Parathyroid adenoma (tissue), 2 donors: ENCODE data around the gene ZBTB20.
A peak's percentile ranks its signal among the peaks of the same experiment; 100 is the strongest.

ENCODE experiments used
- H2AFZ ChIP-seq: fragments of 300-600 bp; sonication (generic); one replicate; pipeline ENCODE4 v1.7.0; 2017; ENCODE audit warnings: antibody characterized with exemption, mild to moderate bottlenecking
- H3K27ac ChIP-seq: fragments of 300-600 bp; sonication (generic); one replicate; pipeline ENCODE4 v1.7.0; 2017
- H3K27me3 ChIP-seq: fragments of 300-600 bp; sonication (generic); one replicate; pipeline ENCODE4 v1.7.0; 2017; ENCODE audit warnings: low read length; ENCODE audit not compliant: control insufficient read depth, insufficient read depth
- H3K36me3 ChIP-seq: fragments of 300-600 bp; sonication (generic); one replicate; pipeline ENCODE4 v1.7.0; 2017; ENCODE audit warnings: low read length; ENCODE audit not compliant: control insufficient read depth, insufficient read depth
- H3K4me1 ChIP-seq: fragments of 300-600 bp; sonication (generic); one replicate; pipeline ENCODE4 v1.7.0; 2017; ENCODE audit warnings: control low read depth
- H3K4me2 ChIP-seq: fragments of 300-600 bp; sonication (generic); one replicate; pipeline ENCODE4 v1.7.0; 2017; ENCODE audit warnings: low read length
- H3K4me3 ChIP-seq: fragments of 300-600 bp; sonication (generic); one replicate; pipeline ENCODE4 v1.7.0; 2017; ENCODE audit warnings: low read depth, low read length
- H3K79me2 ChIP-seq: fragments of 300-600 bp; sonication (generic); one replicate; pipeline ENCODE4 v1.7.0; 2017; ENCODE audit warnings: control low read depth
- H3K9ac ChIP-seq: fragments of 300-600 bp; sonication (generic); one replicate; pipeline ENCODE4 v1.7.0; 2017; ENCODE audit warnings: mild to moderate bottlenecking
- H3K9me3 ChIP-seq: fragments of 300-600 bp; sonication (generic); one replicate; pipeline ENCODE4 v1.7.0; 2017; ENCODE audit warnings: low read length; ENCODE audit not compliant: control insufficient read depth
- CTCF ChIP-seq: fragments of 300-600 bp; sonication (generic); IDR thresholded peaks from one replicate; pipeline ENCODE4 v1.7.0; 2017; ENCODE audit warnings: antibody characterized with exemption, mild to moderate bottlenecking
- donor health status: primary hyperparathyroidism.

Gene ZBTB20

DNA sequence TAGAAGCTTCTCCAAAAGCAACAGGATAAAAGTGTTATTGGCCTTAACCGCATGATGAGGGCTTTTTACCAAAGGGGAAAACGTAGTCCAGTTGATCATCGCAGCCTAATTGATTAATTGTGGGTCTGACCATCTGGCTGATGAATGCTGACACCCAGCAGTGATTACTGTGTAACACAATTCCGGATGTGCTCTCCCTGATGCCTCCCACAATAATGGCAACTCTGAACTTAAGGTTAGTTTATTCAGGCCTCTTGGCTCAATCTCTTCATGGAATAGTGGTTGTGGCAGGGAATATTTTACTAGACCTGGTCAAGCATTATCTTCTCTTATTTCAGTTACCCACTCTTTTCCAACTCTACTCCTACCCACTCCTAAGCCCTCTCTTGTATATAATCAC, 520.3 kb downstream of the ZBTB20 start:
- no peak overlapping the region for H3K4me2 ChIP-seq
- H3K4me3 ChIP-seq = no peak overlapping the region
- H3K27me3 ChIP-seq = no peaks in the 10 kb centered on the region
- H2AFZ ChIP-seq = no peak overlapping the region
- H3K27ac ChIP-seq = no peak overlapping the region
- H3K9ac ChIP-seq = no peak overlapping the region
- H3K9me3 ChIP-seq = no peaks in the 10 kb centered on the region
- H3K79me2 ChIP-seq = no peaks in the 10 kb centered on the region
- no peaks in the 10 kb centered on the region for H3K36me3 ChIP-seq
- H3K4me1 ChIP-seq = peaks cover 9% of the 10 kb centered on the region
- TF ChIP-seq CTCF = no peak

DNA sequence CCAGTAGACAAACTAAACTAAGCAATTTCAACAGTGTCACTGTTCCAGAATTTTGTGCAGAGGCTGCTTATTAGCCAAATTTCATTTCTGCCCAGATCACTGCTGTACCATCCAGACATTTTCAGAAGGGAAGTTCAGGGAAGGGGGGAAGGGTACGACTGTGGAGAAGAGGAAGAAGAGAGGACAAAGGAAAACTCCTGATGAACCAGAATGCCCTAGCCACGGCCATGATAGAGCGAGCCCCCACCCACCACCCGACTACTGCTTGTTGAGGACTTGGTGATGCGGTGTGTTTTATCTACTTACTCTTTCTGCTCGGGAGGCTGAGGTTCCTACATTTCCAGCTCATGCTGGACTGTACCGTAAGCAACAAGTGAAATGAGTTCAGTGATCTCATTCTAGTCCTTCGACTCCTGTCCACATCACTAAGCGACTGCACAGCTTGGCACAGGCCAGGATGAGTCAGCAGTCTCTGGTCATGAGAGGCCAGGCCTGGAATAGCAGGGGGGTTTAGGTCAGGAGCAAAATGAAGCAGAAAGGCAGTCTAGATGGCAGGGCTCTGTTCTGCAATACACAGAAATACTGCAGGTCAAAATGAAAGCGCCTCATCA, 522.4 kb downstream of the ZBTB20 start:
- Histone ChIP-seq H3K9me3 (no peaks in the 10 kb centered on the region), H3K36me3 (no peaks in the 10 kb centered on the region), H3K79me2 (no peaks in the 10 kb centered on the region), H3K4me2 (peak overlapping the region; percentile 48), H3K4me1 (peaks cover 9% of the 10 kb centered on the region), H3K27me3 (no peaks in the 10 kb centered on the region), H3K27ac (peak overlapping the region; percentile 76), H2AFZ (no peak overlapping the region), H3K9ac (no peak overlapping the region), H3K4me3 (peak overlapping the region; percentile 3)
- TF ChIP-seq CTCF = no peak

- H3K79me2 ChIP-seq = no peaks in the 10 kb centered on the region
- H2AFZ ChIP-seq = no peak overlapping the region
- no peaks in the 10 kb centered on the region for H3K36me3 ChIP-seq
- H3K4me2 ChIP-seq = peak overlapping the region; percentile 48
- peaks cover 9% of the 10 kb centered on the region for H3K4me1 ChIP-seq
- H3K27ac ChIP-seq = peak overlapping the region; percentile 76
- no peaks in the 10 kb centered on the region for H3K9me3 ChIP-seq
- TF ChIP-seq CTCF = no peak
- no peaks in the 10 kb centered on the region for H3K27me3 ChIP-seq
- H3K4me3 ChIP-seq = peak overlapping the region; percentile 3
- no peak overlapping the region for H3K9ac ChIP-seq
These were observed 523.0 kb downstream of the ZBTB20 start for GRCh38 chr3:114624047-114624445.

DNA sequence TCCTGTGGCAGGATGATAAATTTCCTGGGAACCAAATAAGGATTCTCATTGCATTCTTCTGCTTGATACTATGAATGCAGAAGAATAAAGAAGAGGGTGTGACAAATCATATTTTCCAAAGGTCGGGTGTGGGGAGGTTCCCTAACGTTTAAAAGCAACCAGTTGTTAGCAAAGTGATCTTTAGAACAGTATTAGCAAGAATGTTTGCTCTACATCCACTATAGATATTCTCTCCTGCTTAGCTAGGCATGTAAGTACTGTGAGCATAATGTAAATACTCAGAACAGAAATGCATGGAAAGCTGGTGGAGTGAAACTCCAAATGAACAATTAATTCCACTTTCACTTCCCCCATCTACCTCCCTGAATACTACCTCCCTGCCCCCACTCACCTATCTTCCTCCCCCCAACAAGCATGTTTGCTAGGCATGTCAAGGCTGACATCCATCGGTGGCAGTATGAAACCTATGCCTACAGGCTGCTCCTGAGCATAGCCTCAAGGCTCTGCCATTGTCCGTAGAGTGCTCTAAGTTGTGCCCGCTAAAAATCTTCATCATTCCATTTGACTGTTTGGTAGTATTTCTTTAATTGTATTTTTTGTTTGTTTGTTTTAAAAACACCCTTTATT, 523.6 kb downstream of the ZBTB20 start:
- Histone ChIP-seq H3K4me3 (no peak overlapping the region), H3K9me3 (no peaks in the 10 kb centered on the region), H3K4me1 (peaks cover 9% of the 10 kb centered on the region), H3K36me3 (no peaks in the 10 kb centered on the region), H2AFZ (no peak overlapping the region), H3K27me3 (no peaks in the 10 kb centered on the region), H3K79me2 (peaks cover 4% of the 10 kb centered on the region), H3K9ac (no peak overlapping the region), H3K4me2 (no peak overlapping the region), H3K27ac (peak overlapping the region; percentile 76)
- TF ChIP-seq CTCF = no peak

GRCh38 chr3:114622001-114622400, 525.1 kb downstream of the ZBTB20 start:
- Histone ChIP-seq H3K4me1 (peaks cover 9% of the 10 kb centered on the region), H3K9me3 (no peaks in the 10 kb centered on the region), H2AFZ (no peak overlapping the region), H3K27ac (no peak overlapping the region), H3K9ac (no peak overlapping the region), H3K36me3 (no peaks in the 10 kb centered on the region), H3K27me3 (no peaks in the 10 kb centered on the region), H3K79me2 (peaks cover 4% of the 10 kb centered on the region), H3K4me2 (no peak overlapping the region), H3K4me3 (no peak overlapping the region)
- TF ChIP-seq CTCF = no peak
